Kidney epithelial cell (primary cell): Measurements from ENCODE around the gene SLC25A22. TPM values are rescaled to one million over a fixed set of nuclear protein-coding genes. Genes with fewer than 3 reads are reported as not detected.

Experiments
- DNase-seq: peaks from one replicate; pipeline ENCODE4 v3.0.0-alpha.2; 2010; ENCODE audit warnings: low read depth
- H3K27me3 ChIP-seq: 2 replicates; pipeline ENCODE4 v1.6.0; 2011; ENCODE audit warnings: low read length; ENCODE audit not compliant: control insufficient read depth, insufficient read depth
- H3K36me3 ChIP-seq: 2 replicates; pipeline ENCODE4 v1.5.1; 2011; ENCODE audit warnings: low read length; ENCODE audit not compliant: control insufficient read depth, insufficient read depth
- H3K4me3 ChIP-seq: 2 replicates; pipeline ENCODE4 v1.5.1; 2011; ENCODE audit warnings: low read depth, mild to moderate bottlenecking, control low read depth, low read length
- CTCF ChIP-seq: IDR thresholded peaks from 2 replicates; pipeline ENCODE4 v1.5.1; 2011; ENCODE audit warnings: mild to moderate bottlenecking, moderate library complexity, low read length, control low read depth, inconsistent platforms; ENCODE audit not compliant: insufficient read depth, poor library complexity, severe bottlenecking
- total RNA-seq: library from RNA; depleted of rRNA; stranded (reverse); fragments of >200 nt; gene quantifications from 2 replicates; pipeline ENCODE4 v1.2.3, GENCODE V29; 2015

The SLC25A22 gene
- total RNA-seq, 1 donor from 2014 or later, result 17.1 TPM

DNA sequence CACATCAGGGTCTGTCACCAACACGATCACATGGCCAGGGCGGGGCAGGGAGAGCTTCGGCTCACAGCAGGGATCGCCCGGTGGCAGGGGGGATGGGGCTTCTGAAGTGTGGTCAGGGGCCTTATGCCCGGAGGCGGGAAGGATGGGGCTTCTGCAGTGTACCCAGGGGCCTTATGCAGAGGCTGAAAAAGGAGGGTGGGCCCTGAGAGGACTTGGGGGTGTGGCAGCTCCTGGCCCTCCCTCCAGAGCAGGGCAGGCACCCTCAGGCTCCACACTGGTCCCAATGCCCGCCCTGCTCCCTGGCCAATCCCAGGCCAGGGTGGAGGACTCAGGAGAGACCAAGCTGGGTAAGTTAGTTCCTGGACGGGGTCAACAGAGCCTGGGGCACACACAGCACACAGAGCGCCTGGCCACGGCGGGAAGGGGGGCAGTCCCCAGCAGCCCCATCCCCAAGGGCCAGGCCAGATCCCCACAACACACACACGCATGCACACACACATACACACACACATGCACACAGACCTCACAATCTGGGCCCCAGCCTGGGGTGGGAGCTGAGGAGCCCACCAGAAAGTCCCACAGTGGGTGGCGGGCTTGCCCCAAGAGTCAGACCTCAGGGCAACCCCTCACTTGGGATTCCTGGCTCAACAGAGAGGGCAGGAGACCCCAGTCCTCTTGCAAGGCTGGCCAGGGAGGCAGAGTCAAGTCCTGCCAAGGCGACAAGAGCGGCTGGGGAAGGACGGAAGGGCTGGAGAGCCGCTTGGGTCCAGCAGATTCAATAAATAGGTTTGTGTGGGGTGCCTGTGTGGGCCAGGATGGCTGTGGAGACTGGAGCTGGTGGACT is 7.1 kb downstream of the SLC25A22 start:
- H3K4me3 ChIP-seq, result no peak overlapping the region
- no peak for DNase-seq
- peaks cover 22% of the 10 kb centered on the region for H3K27me3 ChIP-seq
- no peak for TF ChIP-seq CTCF
- no peaks in the 10 kb centered on the region for H3K36me3 ChIP-seq

GRCh38 chr11:789943-790342 is 8.1 kb downstream of the SLC25A22 start, which contains the start of gene CEND1:
TSS of gene CEND1 (minus strand) at chr11:790090. CDS start at chr11:788576, 1,514 bp downstream.
- H3K4me3 ChIP-seq, result no peak within 1 kb of the TSS
- DNase-seq, result no peak
- no peaks in the 10 kb centered on the region for H3K36me3 ChIP-seq
- H3K27me3 ChIP-seq, result peaks cover 22% of the 10 kb centered on the region
- no peak for TF ChIP-seq CTCF

GRCh38 chr11:788953-789940 is 8.8 kb downstream of the SLC25A22 start:
- DNase-seq, result no peak
- Histone ChIP-seq H3K4me3 (no peak overlapping the region), H3K36me3 (no peaks in the 10 kb centered on the region), H3K27me3 (peaks cover 22% of the 10 kb centered on the region)
- TF ChIP-seq CTCF, result no peak

DNA sequence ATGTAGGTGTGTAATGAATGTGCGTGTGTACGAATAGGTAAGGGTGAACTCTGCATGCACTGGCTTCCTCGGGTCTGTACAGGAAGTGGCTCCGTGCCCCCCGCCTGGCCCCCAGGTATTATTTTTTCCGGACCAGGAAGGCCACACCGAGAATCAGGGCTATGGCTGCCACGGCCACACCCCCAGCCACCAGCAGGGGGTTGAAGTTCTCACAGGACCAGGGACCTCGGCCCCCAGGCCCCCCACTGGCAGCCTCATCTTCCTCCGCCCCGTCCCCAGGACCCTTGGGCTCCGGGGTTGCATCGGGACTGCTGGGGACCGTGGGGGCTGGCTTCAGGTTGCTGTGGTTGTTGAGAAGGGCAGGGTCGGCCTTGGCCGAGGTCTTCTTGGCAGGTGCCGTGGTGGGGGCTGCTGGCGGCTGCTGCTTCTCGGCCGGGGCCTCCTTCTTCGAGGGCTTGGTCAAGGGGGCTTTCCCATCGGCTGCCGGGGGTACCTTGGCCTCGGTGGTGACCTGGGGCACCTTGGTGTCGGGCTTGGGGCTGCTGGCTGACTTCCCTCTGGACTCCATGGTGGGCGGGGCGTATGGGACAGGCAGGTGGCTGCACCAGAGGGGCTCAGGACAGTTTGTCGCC is 10.0 kb downstream of the SLC25A22 start:
- peak; percentile 1 for TF ChIP-seq CTCF
- no peak for DNase-seq
- Histone ChIP-seq H3K27me3 (peaks cover 22% of the 10 kb centered on the region), H3K4me3 (no peak overlapping the region), H3K36me3 (no peaks in the 10 kb centered on the region)

GRCh38 chr11:787084-787675 is 10.9 kb downstream of the SLC25A22 start:
- H3K36me3 ChIP-seq, result no peaks in the 10 kb centered on the region
- peaks cover 22% of the 10 kb centered on the region for H3K27me3 ChIP-seq
- no peak for DNase-seq
- no peak for TF ChIP-seq CTCF
- no peak overlapping the region for H3K4me3 ChIP-seq
